Stimulated activated CD4-positive, alpha-beta T cell treated with anti-CD3 and anti-CD28 coated beads, Interleukin-4, amount 100 ng/mL, for 24 hours (primary cell): Measurements from ENCODE around the gene TWIST2.

ENCODE experiments used
- DNase-seq: peaks from one replicate; pipeline ENCODE4 v3.0.0-alpha.2; 2020

The TWIST2 gene

DNA sequence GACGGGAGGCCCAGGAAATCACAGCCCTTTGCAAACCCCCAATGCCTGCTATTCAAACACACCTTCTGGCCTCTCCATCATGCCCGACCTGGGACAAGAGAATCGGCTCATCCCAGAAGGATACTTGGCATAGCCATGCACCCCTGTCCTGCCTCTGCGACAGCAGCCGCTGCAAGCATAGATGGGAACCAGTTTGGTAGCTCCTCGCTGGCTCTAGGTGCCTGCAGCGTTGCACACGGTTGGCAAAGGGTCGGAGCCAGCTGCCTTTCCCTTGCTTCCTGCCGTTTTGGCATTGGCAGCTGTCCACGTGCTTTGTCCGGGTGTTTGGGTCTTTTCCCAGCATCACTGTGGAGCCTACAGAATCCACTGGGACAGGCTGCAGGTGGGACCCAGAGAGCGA lies 76.9 kb downstream of the TWIST2 start:
- no peak for DNase-seq

DNA sequence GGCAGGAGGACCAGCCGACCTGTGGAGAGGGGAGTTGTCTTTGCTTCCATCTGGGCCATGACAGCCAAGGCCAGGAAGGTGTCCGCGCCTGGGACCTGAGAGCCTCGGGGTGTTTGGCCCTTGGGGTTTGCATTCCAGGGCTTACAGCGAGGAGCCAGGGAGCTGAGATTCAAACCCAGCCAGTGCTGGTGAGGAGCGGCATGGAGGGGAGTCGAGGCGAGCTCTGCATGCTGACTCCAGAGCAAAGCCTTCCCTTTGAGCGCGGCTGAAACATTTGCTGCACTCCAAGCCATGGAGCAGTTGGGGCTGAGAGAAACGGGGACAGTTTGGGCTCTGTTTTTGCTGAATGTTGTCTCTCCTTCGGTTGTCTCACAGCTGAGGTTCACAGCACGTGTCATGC lies 77.4 kb downstream of the TWIST2 start:
- no peak for DNase-seq

DNA sequence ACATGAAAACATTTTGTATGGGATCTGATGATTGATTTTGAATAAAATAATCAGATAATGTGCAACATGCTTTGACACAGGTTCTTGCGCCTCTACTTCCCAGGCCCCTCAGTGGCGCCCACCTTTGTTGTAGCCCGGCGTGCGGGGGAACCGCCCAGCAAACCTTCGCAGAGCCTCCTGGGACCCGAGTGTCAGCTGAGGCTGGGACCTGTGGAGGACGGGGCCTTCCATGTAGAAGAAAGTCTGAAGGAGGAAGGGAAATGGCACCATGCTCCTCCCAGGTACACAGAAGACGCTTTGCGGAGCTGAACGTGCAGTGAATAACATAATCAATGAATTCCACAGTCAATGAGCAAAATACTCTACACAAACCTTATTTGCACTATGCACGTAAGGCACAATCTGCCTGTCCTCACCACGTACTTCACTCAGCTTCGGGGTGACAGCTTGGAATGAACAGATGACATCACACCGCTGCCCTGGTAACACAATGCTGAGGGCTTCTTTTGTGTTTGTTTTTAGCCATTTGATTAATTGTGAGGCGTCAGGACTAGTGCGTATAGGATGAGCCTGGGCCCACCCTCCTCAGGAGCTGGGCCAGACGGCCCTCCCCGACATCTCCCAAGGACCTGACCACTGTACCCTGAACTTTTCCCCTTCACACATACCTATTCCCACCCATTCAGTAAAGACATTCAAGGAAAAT lies 78.1 kb downstream of the TWIST2 start:
- no peak for DNase-seq

DNA sequence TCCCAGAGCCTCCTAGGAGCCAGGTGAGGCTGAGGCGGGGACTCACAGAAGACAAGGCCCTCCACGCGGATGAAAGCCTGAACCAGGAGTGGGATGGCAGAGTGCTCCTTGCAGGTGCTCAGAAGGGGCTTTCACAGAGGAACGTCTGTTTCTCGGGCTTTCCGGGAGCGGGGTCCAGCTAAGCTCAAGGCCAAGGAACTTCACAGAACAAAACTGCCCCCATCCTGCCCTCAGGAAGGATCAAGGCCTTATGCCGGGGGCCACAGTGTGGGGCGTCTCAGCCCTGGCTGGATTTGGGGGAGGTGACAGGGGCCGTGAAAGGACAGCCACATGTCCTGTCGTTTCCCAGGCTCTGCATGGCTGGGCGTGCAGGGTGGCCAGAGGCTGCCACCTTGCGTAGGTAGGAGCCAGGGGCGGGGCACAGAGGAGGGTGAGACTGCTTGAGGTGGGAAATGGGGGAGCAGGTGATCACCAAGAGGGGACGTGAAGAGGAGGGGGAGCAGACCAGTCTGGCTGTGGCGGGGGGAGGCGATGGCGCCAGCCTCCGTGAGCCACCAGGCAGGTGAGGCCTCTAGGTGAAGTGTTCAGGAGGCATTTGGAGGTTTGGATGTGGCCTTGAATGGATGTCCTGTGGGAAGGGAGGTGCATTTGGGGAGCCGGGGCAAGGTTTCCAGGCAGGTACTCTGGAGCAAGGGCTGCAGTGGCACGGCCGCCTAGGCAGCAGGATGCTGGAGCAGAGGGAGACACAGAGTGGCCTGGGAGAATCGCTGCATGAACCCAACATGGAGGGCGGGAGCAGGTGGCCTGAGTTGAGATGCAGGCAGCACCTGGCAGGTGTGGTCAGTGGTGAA lies 79.1 kb downstream of the TWIST2 start:
- no peak for DNase-seq

DNA sequence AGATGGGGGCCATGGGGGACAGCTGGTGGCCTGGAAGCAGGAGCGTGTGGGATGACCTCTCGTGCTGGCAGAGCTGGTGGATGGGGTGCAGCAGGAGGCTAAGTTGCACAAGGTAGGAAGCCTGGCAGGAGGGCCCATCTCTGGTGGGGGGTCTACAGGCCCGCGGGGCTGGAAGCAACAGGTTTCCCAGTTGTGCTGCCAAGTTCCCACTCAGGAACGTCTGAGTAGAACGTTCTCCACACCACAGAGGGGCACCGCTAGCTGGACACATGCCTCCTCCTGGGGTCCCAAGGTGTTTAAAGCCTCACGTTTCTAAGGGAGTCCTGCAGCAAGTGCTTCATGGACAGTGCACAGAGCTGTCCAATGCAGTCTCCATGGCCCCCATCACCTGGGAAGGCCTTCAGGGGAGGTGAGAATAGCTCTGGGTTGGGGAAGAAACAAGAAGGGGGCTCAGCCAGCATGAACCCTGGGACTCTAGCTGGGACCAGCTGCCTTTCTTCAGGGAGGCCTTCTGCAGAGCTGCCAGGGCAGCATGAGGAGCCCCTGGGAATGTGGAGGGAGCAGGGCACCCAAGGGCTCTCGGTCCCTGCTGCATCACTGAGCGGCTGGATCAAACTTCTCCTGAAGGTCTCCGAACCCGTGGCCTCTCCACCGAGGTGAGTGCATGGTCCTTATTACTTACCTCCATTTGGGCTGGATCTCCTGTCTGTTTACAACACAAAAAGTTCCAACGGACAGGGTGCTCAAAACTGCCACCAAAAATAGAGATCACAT lies 80.0 kb downstream of the TWIST2 start:
- no peak for DNase-seq

DNA sequence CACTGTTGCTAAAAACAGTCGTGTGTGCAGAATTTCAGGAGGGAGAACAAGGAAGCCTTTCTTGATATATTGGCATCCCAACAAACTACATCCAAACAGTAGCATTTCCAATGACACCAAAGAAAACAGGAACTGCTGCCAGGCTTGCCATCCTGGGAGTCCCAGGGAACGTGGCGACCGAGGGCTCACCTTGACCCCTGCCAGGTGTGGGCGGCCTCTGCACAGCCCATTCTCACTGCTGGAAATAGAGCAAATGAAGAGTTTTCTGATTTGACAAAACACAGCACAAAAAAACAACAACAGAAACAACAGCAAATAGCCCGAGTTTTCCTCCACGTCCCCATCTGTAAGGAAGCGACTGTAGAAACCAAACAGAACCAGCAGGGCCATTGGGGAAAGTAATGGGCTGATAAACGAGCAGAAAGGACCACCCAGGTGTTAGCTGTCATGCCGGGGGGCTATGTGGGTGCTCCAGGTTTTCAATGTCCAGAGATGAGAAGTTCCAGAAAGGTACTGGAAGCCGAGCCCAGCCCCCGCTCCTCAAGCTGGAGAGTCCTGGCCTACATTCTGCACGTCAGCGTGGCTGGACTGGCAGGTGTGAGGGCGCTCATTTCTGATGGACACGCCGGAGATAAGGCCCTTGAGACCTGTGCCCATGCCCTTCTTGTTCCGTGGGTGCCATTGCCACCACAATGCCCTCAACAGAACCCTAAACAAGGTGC lies 80.8 kb downstream of the TWIST2 start:
- no peak for DNase-seq

DNA sequence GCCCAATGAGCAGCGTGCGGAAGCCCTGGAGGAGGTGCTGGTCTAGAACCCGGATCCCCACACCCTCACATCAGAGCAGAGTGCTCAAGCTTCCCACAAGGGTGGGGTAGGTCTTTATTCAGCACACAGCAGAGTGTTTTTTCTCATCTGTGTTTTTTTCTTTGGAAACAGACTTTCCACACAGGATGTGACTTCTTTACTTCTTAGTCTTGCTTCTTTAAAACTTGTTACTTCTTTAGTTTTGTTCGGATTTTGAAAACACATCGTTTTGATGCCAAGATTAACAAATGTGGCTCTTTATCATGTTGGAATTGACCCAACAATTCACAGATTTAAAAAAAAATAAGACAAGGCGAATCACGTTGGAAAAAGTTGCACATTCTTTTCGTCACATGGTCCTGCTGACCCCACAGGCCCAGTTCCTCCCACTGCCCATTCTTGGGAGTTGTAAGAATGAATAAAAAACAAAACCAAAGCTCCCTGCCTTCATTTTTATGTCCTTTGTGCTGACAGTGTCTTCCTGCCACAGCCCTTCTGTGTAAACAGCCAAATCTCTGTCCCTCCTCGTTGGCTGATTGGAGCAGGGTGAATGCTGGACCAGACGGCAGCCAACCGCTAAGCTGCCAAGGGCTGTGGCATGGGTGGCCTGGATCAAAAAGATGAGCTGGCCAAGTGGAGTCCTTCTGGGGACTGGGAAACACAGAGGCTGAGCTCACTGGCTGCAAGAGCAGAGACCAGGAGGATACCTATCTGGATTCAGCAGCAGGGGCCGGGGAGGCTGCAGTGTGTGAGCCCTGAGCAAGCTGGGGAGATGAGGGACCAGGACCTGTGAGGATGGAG lies 81.6 kb downstream of the TWIST2 start:
- no peak for DNase-seq

DNA sequence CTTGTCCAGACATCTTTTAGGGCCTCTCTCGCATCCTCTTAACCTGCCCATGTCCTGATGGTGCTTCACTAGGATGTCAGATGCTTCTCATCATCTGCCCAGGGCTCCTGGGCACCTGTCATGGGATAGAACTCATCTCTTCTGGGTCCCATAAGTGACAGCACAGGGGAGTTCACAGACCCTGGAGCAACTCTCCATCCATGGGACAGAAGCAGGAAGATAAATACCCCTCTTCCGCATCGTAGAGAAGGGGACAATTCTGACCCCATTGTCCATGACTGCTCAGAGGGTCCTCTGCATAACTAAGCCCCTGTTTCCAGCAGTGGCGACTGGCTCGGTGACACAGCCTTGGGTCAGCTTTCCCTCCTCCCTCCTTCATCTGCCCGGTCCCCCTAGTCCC lies 82.3 kb downstream of the TWIST2 start:
- no peak for DNase-seq

DNA sequence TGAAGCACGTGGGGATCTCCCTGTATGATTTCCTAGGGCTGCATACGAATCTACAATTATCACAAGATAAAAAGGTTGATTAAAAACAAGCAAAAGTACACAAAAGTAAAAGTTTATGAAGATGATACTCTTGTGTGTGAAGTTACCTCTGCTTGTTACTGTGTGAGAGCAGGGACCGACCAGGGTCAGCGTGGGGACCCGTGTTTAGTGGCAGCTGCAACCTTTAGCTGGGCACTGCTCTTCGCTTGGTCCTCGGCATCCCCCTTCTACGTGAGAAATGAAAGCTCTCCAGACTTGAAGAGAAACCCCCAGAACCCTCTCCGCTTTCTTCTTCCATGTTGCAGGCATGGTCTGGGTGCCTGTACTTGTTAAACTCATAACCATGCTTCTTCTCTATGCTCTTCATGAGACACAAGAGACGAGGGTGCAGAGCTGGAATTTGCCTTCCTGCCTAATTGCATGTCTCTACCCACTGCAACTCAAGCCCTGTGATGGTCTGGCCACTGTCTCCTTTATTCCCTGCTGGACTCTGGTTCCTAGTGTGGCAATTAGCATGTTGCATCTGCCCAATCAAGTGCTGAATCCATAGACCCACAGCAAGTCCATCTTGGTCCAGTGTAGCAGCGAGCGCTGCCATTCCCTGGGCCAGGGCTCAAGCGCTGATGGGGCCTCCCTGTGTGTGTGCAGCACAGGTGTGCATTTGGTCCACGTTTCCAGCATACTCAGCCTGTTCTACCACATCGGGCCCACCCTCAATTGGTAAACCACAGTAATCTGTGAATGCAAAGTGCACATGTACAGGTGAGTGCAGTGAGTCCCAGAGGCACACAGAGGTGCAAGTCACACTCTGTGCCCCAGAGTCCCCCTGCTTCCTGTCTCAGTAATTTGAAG lies 88.5 kb downstream of the TWIST2 start:
- no peak for DNase-seq

DNA sequence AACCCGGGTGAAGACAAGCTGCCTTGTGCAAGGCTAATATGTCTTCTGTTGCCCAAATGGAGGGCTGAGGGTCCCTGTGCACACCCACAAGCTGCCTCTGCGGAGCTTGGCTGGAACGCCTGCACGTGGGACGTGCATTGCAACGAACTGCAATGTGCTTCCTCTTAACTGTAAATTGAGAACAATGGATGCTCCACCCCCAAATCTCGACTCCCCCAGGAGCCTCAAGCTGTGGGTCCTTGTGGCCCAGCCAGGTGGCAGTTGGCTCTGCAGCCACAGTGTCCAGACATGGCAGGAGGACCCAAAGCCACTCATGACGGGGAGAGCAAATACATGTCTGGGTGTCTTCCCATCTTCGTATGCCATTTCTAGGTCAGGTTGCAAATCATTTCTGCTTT lies 90.1 kb downstream of the TWIST2 start:
- DNase-seq, result no peak

DNA sequence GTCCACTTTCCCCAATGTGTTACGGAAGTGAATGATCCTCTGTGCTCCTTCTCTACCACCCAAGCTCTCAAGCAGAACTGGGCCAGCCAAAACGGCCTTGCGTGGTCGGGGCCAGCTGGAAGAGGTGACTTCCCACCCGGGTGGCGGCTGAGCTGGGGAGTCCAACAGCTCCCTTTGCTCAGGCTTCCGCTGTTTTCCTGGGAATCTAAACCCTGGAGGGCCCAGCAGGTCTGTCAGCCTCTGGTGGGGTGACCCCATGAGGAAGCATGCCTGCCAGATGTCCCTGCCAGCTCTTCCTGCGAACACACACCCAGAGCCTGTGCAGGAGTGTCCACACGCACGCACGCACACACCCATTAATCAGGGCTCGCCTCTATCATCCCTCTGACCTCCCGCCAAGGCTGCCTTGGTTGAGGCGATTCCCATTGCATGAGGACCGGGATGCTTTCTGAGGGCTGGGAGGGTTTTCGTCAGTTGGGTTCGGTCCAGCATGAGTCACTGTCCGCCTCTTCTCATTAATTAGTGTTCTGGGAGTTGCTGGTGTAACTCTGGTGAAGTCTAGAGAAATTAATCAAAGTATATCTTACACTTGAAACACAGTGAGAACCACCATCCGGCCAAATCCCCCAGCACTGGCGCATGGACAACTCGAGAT lies 90.6 kb downstream of the TWIST2 start:
- DNase-seq, result no peak

DNA sequence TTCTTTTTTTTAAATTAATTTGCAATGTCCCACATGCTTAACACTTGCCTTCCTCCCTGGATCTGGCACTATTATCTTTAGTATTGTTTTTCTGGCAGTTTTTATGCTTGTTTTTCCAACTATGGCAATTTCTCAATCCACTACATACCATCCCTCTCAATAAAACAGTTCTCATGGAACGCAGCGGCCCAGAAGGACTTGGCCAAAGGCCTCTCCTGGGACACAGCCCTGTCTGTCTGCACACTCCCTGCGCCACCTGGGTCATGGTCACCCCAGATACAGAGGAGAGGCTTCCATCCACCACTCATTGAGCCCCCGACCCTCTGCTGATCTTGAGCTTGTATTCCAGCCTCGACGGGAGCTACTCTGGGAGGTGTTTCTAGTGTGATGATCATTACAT lies 91.2 kb downstream of the TWIST2 start:
- DNase-seq, result no peak

DNA sequence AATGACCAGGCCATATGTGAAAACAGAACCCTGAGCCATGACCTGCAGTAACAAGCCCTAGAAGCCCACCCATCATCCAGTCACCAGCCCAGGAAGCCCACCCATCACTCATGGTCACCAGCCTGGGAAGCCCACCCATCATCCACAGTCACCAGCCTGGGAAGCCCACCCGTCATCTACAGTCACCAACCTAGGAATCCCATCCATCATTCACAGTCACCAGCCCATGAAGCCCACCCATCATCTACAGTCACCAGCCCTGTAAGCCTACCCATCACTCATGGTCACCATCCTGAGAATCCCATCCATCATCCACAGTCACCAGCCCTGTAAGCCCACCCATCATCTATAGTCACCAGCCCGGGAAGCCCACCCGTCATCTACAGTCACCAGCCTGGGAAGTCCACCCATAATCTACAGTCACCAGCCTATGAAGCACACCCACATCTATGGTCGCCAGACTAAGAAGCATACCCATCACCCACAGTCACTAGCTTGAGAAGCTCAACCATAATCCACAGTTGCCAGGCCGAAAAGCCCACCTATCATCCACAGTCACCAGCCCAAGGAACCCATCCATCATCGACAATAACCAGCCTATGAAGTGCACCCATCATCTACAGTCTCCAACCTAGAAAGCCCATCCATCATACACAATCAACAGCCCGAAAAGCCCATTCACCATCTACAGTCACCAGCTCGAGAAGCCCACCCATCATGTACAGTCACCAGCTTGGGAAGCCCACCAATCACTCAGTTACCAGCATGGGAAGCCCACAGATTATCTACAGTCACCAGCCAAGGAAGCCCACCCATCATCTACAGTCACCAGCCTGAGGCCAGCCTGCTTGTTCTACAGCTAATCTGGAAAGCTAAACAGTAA lies 91.9 kb downstream of the TWIST2 start:
- no peak for DNase-seq

DNA sequence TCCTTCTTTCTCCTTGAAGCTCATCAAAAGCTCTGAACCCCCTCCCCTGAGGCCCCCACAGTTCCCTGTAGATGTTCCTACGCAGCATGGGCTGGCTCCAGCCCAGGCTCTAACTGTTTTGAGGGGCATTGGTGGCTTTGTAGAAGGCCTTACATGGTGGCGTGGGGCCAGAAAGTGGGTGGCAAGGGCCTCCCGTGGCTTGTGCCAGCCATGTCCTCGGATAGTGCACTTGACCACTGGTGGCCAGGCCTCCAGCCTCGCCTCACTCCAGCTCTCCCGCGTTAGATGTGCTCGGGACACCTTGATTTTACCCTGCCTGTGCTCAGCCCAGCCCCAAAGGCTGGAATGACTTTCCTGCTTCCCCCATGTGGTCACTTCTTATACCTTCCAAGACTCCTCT lies 92.9 kb downstream of the TWIST2 start:
- no peak for DNase-seq

DNA sequence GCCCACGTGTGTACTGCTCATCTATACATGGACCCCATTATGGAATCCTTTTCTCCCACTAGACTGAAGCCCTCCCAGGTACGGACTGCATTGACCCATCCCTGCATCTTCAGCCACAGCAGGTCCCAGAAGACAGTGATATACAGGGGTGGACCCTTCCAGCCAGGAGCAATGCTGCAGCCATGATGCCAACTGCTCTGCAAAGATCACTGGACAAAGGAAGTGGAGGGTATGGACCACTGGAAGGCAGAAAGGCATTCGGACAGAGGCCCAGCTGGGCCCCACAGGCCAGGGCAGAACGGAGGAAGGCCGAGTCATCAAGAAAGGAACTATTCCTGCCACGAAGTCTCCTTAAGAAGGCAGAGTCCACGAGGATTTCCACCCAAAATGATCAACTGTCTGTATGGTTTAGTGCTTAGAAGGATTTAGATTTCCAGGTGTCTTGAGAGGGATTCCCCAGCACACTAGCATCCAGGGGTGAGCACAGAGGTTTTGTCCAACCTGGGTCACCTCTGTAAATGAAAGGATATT lies 93.4 kb downstream of the TWIST2 start:
- no peak for DNase-seq

DNA sequence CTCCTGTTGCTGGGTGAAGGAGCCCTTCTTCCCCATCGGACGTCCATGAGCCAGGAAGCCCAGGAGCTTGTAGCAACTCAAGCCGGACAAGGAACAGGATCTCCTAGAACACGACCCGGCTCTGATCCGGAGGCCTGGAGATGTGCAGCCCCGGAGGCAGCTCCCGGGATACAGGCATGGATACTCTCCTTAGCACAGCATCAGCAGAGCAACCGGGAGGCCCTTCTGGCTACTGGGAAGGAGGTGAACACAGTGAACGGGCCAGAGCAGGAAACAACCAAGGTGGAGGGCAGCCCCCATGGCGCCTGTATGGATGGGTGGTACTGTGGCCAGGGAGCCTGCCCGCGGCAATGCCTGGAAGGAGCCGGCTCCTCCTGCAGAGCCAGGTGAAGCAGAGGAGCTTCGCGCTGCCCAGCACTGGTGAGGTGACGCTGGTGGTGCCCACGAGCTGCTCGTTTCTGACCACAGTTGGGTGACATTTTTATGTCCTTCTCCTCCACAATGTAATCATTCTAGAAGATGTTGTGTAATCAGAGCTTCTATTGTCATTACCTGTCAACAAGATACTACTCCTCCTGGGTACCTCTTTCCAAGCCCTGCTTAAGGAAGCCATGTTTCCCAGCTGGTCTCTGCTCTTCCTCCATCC lies 94.3 kb downstream of the TWIST2 start:
- no peak for DNase-seq

DNA sequence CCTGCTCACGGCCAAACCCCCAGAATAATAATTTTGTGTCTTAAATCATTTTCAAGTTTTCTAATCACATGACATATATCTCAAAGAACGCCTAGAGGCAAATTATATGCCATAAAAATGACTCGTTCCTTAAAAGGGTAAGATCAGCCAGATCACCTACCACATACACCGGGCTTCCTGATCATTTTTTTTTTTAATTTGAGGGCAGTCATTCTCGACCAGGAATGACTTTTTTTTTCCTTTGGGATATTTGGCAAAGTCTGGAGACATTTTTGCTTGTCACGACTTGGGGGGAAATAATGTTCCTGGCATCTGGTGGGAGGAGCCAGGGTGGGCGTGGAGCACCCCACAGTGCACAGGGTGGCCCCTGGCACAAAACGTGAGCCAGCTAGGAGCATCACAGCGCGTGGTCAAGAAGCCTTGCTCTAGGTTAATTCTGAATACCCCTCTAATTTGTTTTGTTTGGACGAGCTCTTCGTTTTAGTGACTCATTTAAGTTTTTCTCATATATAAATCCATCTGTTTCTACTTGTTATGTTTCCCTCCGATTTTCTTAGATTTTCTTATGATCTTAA lies 94.9 kb downstream of the TWIST2 start:
- no peak for DNase-seq
